KMS-11 (cell line): Measurements from ENCODE around the gene AK5.
"Not testable (repeated sequence)": the region's sequence is repeated elsewhere in the genome, so short reads cannot be mapped to it uniquely, and the experiment has no call there.

Experiments
- H2AFZ ChIP-seq: fragments of 200-600 bp; sonication (generic); 2 replicates; pipeline ENCODE4 v1.6.1; 2016; ENCODE audit warnings: antibody characterized with exemption, mixed run types, low read depth
- H3K27ac ChIP-seq: fragments of 200-600 bp; sonication (generic); 2 replicates; pipeline ENCODE4 v1.6.1; 2016; ENCODE audit warnings: mild to moderate bottlenecking, mixed run types
- H3K27me3 ChIP-seq: fragments of 200-600 bp; sonication (generic); 2 replicates; pipeline ENCODE4 v1.6.1; 2017; ENCODE audit warnings: mild to moderate bottlenecking, low read depth, mixed run types, moderate library complexity; ENCODE audit not compliant: insufficient read depth
- H3K36me3 ChIP-seq: fragments of 200-600 bp; sonication (generic); 2 replicates; pipeline ENCODE4 v1.6.1; 2017; ENCODE audit warnings: mild to moderate bottlenecking, mixed run types; ENCODE audit not compliant: insufficient read depth
- H3K4me1 ChIP-seq: fragments of 200-600 bp; sonication (generic); 2 replicates; pipeline ENCODE4 v1.6.1; 2016; ENCODE audit warnings: mild to moderate bottlenecking, low read depth, mixed run types; ENCODE audit not compliant: poor library complexity, severe bottlenecking
- H3K4me2 ChIP-seq: fragments of 200-600 bp; sonication (generic); 2 replicates; pipeline ENCODE4 v1.7.0; 2016; ENCODE audit warnings: mild to moderate bottlenecking, mixed run types
- H3K4me3 ChIP-seq: fragments of 200-600 bp; sonication (generic); IDR thresholded peaks from 2 replicates; pipeline ENCODE4 v1.6.1; 2017; ENCODE audit warnings: low read depth, low read length, mixed read lengths; ENCODE audit not compliant: insufficient read depth
- H3K79me2 ChIP-seq: fragments of 200-600 bp; sonication (generic); 2 replicates; pipeline ENCODE4 v1.6.1; 2016; ENCODE audit warnings: low read depth, mixed run types; ENCODE audit not compliant: insufficient read depth
- H3K9ac ChIP-seq: fragments of 200-600 bp; sonication (generic); 2 replicates; pipeline ENCODE4 v1.6.1; 2016; ENCODE audit warnings: mild to moderate bottlenecking, mixed run types
- H4K20me1 ChIP-seq: fragments of 200-600 bp; sonication (generic); 2 replicates; pipeline ENCODE4 v1.6.1; 2016; ENCODE audit warnings: mild to moderate bottlenecking, mixed run types; ENCODE audit not compliant: insufficient read depth
- TF ChIP-seq, protein P1 (sequence below): fragments of 200-600 bp; sonication (generic); conservative IDR thresholded peaks from 2 replicates; pipeline ENCODE4 v1.6.1; 2017; ENCODE audit warnings: low read depth, mild to moderate bottlenecking, antibody characterized with exemption, low read length, moderate library complexity, mixed read lengths

AK5 gene

DNA sequence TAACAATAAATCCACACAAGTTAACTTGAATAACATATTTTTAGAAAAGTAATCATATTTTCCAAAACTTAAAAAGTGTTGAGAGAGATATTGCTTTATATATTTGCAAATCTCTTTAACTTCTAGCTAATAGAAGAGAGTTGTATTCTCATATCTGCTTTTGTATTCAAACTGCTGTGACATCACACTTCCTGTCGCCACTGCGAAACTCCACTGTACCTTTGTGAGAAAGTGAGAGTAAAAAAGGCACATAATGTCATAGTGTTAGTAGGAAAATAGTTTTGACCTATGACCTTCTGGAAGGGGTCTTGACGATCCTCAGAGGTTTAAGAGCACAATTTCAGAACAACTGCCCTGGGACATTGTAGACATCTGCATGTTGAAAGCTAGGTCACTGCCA is 21.6 kb downstream of the AK5 start:
- no peak overlapping the region for H3K27ac ChIP-seq
- no peak overlapping the region for H3K4me2 ChIP-seq
- no peaks in the 10 kb centered on the region for H3K79me2 ChIP-seq
- TF ChIP-seq, protein P1, sequence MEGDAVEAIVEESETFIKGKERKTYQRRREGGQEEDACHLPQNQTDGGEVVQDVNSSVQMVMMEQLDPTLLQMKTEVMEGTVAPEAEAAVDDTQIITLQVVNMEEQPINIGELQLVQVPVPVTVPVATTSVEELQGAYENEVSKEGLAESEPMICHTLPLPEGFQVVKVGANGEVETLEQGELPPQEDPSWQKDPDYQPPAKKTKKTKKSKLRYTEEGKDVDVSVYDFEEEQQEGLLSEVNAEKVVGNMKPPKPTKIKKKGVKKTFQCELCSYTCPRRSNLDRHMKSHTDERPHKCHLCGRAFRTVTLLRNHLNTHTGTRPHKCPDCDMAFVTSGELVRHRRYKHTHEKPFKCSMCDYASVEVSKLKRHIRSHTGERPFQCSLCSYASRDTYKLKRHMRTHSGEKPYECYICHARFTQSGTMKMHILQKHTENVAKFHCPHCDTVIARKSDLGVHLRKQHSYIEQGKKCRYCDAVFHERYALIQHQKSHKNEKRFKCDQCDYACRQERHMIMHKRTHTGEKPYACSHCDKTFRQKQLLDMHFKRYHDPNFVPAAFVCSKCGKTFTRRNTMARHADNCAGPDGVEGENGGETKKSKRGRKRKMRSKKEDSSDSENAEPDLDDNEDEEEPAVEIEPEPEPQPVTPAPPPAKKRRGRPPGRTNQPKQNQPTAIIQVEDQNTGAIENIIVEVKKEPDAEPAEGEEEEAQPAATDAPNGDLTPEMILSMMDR, result no peak
- no peaks in the 10 kb centered on the region for H4K20me1 ChIP-seq
- no peaks in the 10 kb centered on the region for H3K4me1 ChIP-seq
- no peak overlapping the region for H2AFZ ChIP-seq
- H3K36me3 ChIP-seq, result no peaks in the 10 kb centered on the region
- H3K9ac ChIP-seq, result no peak overlapping the region
- no peaks in the 10 kb centered on the region for H3K27me3 ChIP-seq
- H3K4me3 ChIP-seq, result no peak overlapping the region

DNA sequence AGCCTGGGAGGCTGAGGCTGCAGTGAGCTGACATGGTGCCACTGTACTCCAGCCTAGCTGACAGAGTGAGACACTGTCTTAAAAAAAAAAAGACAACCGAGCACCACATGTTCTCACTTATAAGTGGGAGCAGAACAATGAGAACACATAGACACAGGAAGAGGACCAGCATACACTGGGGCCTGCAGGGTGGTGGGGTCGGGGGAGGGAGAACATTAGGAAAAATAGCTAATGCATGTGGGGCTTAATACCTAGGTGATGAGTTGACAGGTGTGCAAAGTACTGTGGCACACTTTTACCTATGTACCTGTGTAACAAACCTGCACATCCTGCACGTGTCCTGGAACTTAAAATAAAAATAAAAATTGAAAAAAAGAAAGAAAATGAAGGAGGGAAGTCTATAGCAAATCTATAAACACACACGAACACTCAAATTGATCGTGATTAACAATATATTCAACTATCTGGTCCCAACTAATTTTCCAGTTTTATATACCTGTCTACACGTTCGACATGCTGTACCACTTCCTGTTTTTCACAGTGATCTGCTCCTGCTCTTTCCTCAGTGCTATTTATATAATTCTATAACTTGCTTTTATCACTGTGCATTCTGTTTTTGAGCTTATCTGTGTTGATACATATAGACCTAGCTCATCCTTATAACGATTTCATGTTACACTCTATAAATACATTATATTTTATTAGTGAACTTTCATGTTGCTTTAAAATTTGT is 27.2 kb downstream of the AK5 start:
- Histone ChIP-seq H3K4me2 (no peak overlapping the region), H3K4me3 (no peak overlapping the region), H3K79me2 (no peaks in the 10 kb centered on the region), H3K36me3 (no peaks in the 10 kb centered on the region), H2AFZ (no peak overlapping the region), H4K20me1 (no peaks in the 10 kb centered on the region), H3K9ac (no peak overlapping the region), H3K4me1 (no peaks in the 10 kb centered on the region), H3K27me3 (no peaks in the 10 kb centered on the region), H3K27ac (no peak overlapping the region)
- TF ChIP-seq, protein P1, result no peak

DNA sequence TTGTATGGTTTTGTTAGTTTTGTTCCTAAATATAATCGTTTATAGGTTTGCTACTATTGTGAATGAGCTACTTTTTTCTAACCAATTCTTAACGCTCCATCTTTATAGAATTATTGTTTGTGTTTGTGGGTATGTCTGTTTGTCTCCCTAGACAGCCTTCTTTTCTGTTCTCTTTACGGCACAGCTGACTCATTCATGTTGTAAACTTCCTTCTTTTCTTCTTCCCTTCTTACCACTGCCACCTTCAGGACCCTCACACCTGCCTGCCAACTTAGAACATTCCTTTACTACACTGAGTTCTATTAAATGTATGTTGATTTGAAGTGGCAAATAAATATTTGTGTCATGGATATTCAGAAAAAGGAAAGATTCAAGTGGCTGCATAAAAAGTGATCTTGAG is 29.1 kb downstream of the AK5 start:
- Histone ChIP-seq H3K27ac (no peak overlapping the region), H3K27me3 (no peaks in the 10 kb centered on the region), H3K36me3 (no peaks in the 10 kb centered on the region), H2AFZ (no peak overlapping the region), H3K4me3 (no peak overlapping the region), H3K4me2 (no peak overlapping the region), H3K9ac (no peak overlapping the region), H4K20me1 (no peaks in the 10 kb centered on the region), H3K4me1 (no peaks in the 10 kb centered on the region), H3K79me2 (no peaks in the 10 kb centered on the region)
- TF ChIP-seq, protein P1, result no peak

DNA sequence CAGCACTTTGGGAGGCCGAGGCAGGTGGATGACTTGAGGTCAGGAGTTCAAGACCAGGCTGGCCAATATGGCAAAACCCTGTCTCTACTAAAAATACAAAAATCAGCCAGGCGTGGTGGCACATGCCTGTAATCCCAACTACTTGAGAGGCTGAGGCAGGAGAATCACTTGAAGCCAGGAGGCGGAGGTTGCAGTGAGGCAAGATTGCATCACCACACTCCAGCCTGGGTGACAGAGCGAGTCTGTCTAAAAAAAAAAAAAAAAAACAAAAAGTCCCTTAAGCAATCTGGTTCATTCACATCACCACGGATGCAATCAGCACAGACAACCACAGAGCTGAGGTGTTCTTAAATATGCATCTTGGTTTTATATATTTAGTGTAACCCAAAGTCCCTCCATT is 30.5 kb downstream of the AK5 start:
- H2AFZ ChIP-seq, H3K4me2 ChIP-seq, H4K20me1 ChIP-seq, H3K36me3 ChIP-seq, H3K27me3 ChIP-seq, H3K4me1 ChIP-seq, H3K9ac ChIP-seq, H3K4me3 ChIP-seq, H3K27ac ChIP-seq, H3K79me2 ChIP-seq: not testable (repeated sequence)

DNA sequence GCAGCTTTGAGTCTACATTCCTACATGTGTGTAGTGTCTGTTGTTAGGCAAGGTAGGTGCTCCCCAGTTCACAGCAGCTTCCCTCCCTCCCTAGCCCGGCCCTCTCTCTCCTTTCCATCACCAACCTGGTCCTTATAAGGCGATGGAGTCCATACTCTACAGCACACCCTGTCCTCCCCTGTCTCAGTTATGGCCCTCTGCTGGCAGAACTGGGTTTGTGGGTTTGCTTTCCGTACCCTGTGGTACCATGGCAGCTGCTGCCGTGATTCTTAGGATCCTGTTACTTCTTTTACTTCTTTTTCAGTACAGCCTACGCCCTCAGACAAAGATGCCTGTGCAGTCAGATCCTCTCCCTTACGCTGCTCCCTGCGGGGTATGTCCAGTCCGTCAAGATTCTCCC is 31.7 kb downstream of the AK5 start:
- H3K4me2 ChIP-seq, result no peak overlapping the region

More for the DNA sequence above, 31.7 kb downstream of the AK5 start:
- Histone ChIP-seq H3K79me2 (no peaks in the 10 kb centered on the region), H3K4me1 (no peaks in the 10 kb centered on the region), H3K9ac (no peak overlapping the region), H2AFZ (no peak overlapping the region), H3K4me3 (no peak overlapping the region), H3K27ac (no peak overlapping the region), H3K36me3 (no peaks in the 10 kb centered on the region), H4K20me1 (no peaks in the 10 kb centered on the region), H3K27me3 (no peaks in the 10 kb centered on the region)
- TF ChIP-seq, protein P1, result no peak
